B cell (primary cell): Measurements from ENCODE around the gene TRIM73.
"Not testable (repeated sequence)": the region's sequence is repeated elsewhere in the genome, so short reads cannot be mapped to it uniquely, and the experiment has no call there.

ENCODE experiments used
- EZH2 ChIP-seq: IDR thresholded peaks from 2 replicates; pipeline ENCODE4 v1.6.1; 2012; ENCODE audit warnings: borderline replicate concordance, low read depth, mild to moderate bottlenecking, moderate library complexity, low read length; ENCODE audit not compliant: insufficient read depth, poor library complexity, severe bottlenecking
- TF ChIP-seq, protein P1 (sequence below): fragments of 200-600 bp; IDR thresholded peaks from one replicate; pipeline ENCODE4 v1.8.0; 2022; ENCODE audit warnings: antibody characterized with exemption, mild to moderate bottlenecking

DNA sequence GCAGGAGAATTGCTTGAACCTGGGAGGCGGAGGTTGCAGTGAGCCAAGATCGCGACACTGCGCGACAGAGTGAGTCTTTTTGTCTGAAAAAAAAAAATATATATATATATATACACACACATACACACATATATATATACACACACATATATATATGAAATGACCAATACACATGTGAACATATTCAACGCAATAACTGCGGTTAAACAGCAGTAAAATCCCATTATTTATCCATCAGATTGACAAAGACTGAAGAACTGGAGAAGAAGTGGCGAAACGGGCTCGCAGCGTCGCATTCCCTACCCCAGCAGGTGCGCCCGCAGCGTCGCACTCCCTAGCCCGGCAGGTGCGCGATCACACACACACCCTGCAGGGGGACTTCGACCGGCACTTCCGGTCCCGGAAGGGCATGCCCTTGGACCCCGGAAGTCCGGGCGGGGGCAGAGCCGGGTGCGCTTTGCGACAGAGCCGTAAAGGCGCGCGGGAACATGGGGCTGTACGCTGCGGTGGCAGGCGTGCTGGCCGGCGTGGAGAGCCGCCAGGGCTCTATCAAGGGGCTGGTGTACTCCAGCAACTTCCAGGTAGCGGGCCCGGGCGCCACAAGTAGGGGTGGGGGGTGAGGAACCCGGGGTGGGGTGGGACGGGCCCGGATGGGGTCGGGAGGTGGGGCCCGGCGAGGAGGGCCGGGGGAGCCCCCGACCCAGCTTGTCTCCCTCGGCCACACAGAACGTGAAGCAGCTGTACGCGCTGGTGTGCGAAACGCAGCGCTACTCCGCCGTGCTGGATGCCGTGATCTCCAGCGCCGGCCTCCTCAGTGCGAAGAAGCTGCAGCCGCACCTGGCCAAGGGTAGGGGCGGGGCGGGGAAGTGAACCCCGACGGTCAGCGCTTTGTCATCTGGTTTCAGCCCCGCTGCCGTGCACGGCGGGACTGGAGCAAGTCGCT, 14.7 kb downstream of the TRIM73 start:
- TF ChIP-seq, protein P1, sequence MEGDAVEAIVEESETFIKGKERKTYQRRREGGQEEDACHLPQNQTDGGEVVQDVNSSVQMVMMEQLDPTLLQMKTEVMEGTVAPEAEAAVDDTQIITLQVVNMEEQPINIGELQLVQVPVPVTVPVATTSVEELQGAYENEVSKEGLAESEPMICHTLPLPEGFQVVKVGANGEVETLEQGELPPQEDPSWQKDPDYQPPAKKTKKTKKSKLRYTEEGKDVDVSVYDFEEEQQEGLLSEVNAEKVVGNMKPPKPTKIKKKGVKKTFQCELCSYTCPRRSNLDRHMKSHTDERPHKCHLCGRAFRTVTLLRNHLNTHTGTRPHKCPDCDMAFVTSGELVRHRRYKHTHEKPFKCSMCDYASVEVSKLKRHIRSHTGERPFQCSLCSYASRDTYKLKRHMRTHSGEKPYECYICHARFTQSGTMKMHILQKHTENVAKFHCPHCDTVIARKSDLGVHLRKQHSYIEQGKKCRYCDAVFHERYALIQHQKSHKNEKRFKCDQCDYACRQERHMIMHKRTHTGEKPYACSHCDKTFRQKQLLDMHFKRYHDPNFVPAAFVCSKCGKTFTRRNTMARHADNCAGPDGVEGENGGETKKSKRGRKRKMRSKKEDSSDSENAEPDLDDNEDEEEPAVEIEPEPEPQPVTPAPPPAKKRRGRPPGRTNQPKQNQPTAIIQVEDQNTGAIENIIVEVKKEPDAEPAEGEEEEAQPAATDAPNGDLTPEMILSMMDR: not testable (repeated sequence)
- TF ChIP-seq EZH2: not testable (repeated sequence)
